Measurements from ENCODE around the gene STAC2. TPM values are rescaled to one million over a fixed set of nuclear protein-coding genes. Genes with fewer than 3 reads are reported as not detected.
A peak's percentile ranks its signal among the peaks of the same experiment; 100 is the strongest.

The STAC2 gene
- total RNA-seq, 2 donors from 2014 or later: 13.9 to 14.3 TPM

DNA sequence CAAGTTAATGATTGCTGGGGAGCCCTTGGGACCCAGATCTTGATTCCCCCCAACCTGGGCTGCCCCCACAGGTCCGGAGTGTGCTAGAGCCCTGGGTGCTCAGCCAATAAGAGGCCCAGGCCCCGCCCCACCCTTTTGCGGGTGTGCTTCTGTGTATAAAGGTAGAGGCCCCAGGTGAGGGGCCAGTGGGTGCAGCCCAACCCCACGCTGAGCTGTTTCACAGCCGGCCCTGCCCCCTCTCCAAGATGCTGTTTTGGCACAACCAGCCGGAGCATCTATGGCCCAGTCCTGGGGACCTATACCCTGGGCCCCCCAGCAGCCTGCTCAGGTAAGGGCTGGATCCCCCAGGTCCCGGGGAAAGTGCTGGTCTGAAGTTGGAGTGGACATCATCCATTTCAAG lies 11.8 kb upstream of the STAC2 start:
- H3K9me3 ChIP-seq: no peaks in the 10 kb centered on the region
- H3K36me3 ChIP-seq: no peaks in the 10 kb centered on the region
- H3K27me3 ChIP-seq (replicated peaks; ENCODE audit: insufficient read depth): no peaks in the 10 kb centered on the region
- TF ChIP-seq, protein P1, sequence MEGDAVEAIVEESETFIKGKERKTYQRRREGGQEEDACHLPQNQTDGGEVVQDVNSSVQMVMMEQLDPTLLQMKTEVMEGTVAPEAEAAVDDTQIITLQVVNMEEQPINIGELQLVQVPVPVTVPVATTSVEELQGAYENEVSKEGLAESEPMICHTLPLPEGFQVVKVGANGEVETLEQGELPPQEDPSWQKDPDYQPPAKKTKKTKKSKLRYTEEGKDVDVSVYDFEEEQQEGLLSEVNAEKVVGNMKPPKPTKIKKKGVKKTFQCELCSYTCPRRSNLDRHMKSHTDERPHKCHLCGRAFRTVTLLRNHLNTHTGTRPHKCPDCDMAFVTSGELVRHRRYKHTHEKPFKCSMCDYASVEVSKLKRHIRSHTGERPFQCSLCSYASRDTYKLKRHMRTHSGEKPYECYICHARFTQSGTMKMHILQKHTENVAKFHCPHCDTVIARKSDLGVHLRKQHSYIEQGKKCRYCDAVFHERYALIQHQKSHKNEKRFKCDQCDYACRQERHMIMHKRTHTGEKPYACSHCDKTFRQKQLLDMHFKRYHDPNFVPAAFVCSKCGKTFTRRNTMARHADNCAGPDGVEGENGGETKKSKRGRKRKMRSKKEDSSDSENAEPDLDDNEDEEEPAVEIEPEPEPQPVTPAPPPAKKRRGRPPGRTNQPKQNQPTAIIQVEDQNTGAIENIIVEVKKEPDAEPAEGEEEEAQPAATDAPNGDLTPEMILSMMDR (IDR thresholded peaks at IDR 0.05): no peak
- H3K4me3 ChIP-seq: no peak overlapping the region
- no peak for DNase-seq (ENCODE audit: low spot score)
- ATAC-seq (ENCODE audit: insufficient number of reproducible peaks, low FRiP score, low read depth): no peak
- no peak overlapping the region for H3K27ac ChIP-seq
- H3K4me1 ChIP-seq (ENCODE audit: control insufficient read depth in 1 of 2, low read depth in 2 of 2): peaks cover 6 to 11% of the 10 kb centered on the region in 2 donors

GRCh38 chr17:39236981-39237441 lies 11.3 kb upstream of the STAC2 start:
- H3K27me3 ChIP-seq (replicated peaks; ENCODE audit: insufficient read depth): no peaks in the 10 kb centered on the region

DNA sequence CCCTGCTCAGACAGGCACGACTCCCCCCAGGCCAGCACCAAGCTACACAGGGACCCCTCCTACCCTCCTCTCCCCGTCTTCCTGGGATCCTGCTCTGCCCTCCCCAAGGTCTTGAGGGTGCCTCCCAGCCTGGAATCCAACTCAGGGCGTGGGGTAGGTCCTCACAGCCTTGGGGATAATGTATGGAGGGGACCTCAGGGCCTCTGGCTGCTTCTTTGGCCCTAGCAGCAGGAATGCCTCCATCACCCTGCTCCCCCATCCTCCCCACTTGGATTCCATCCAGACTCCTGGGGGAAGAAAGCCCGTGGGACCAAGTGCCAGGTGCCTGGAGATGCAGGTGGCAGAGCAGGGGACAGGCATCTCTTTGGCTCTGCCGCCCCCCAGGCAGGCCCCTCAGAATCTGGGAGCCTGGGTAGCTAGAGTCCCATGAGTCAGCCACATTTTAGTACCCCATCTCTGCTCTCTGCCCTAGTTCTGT lies 10.7 kb upstream of the STAC2 start:
- Histone ChIP-seq H3K27me3 (replicated peaks; ENCODE audit: insufficient read depth) (no peaks in the 10 kb centered on the region), H3K4me3 (no peak overlapping the region), H3K4me1 (ENCODE audit: control insufficient read depth in 1 of 2, low read depth in 2 of 2) (peaks cover 9 to 21% of the 10 kb centered on the region in 2 donors), H3K27ac (no peak overlapping the region), H3K36me3 (no peaks in the 10 kb centered on the region), H3K9me3 (no peaks in the 10 kb centered on the region)
- ATAC-seq (ENCODE audit: insufficient number of reproducible peaks, low FRiP score, low read depth) (no peak), DNase-seq (ENCODE audit: low spot score) (no peak)
- TF ChIP-seq, protein P1 (IDR thresholded peaks at IDR 0.05): no peak

More at GRCh38 chr17:39236981-39237441, 11.3 kb upstream of the STAC2 start:
- no peak for ATAC-seq (ENCODE audit: insufficient number of reproducible peaks, low FRiP score, low read depth)
- Histone ChIP-seq H3K36me3 (no peaks in the 10 kb centered on the region), H3K9me3 (no peaks in the 10 kb centered on the region), H3K4me3 (no peak overlapping the region), H3K4me1 (ENCODE audit: control insufficient read depth in 1 of 2, low read depth in 2 of 2) (peaks cover 6 to 16% of the 10 kb centered on the region in 2 donors), H3K27ac (no peak overlapping the region)
- TF ChIP-seq, protein P1 (IDR thresholded peaks at IDR 0.05): no peak
- no peak for DNase-seq (ENCODE audit: low spot score)

- Histone ChIP-seq H3K9me3 (no peaks in the 10 kb centered on the region), H3K36me3 (no peaks in the 10 kb centered on the region), H3K4me3 (no peak overlapping the region), H3K27ac (no peak overlapping the region), H3K4me1 (ENCODE audit: control insufficient read depth in 1 of 2, low read depth in 2 of 2) (peaks cover 15 to 28% of the 10 kb centered on the region in 2 donors), H3K27me3 (replicated peaks; ENCODE audit: insufficient read depth) (no peaks in the 10 kb centered on the region)
- ATAC-seq (ENCODE audit: insufficient number of reproducible peaks, low FRiP score, low read depth) (no peak), DNase-seq (ENCODE audit: low spot score) (no peak)
- TF ChIP-seq, protein P1 (IDR thresholded peaks at IDR 0.05): peak; percentile 45
Measured at GRCh38 chr17:39235555-39236449, 10.1 kb upstream of the STAC2 start.
